CD4-positive, alpha-beta T cell (primary cell): Measurements from ENCODE around the gene PRMT9. TPM values are rescaled to one million over a fixed set of nuclear protein-coding genes. Genes with fewer than 3 reads are reported as not detected.

ENCODE experiments used
- ATAC-seq: fragments of 200-7000 bp; cut with Tn5 transposase; one replicate; pipeline ENCODE4 v1.10.0; 2022; ENCODE audit warnings: mild to moderate bottlenecking; ENCODE audit not compliant: poor library complexity
- CTCF ChIA-PET: fragments of 350-600 bp; sonication (Branson Sonifier 250); formaldehyde crosslinking; loops from one replicate; lab custom pipeline; 2021; ENCODE audit warnings: antibody characterized with exemption, inconsistent platforms; lab: Charles Lee
- POLR2A ChIA-PET: fragments of 350-600 bp; sonication (Branson Sonifier 250); formaldehyde crosslinking; loops from one replicate; lab custom pipeline; 2021; ENCODE audit warnings: antibody characterized with exemption, inconsistent platforms; lab: Charles Lee
- DNase-seq, 14 experiments: peaks; one replicate each; pipeline ENCODE4 v3.0.0-alpha.2; 2013 to 2020; ENCODE audit warnings: mixed read lengths in 2 of 14
- H3K27ac ChIP-seq, 2 donors: one replicate each; pipeline versions ENCODE4 v1.5.1 to v1.7.0; 2013; ENCODE audit warnings: low read length in 2 of 2, low read depth in 1 of 2, mild to moderate bottlenecking in 1 of 2
- H3K27me3 ChIP-seq, 2 experiments: 1 replicate in 1 of 2; 2 replicates in 1 of 2; pipeline versions ENCODE4 v1.6.1 to v1.7.0; 2013; ENCODE audit warnings: low read length in 2 of 2, control low read depth in 1 of 2, mild to moderate bottlenecking in 1 of 2, moderate library complexity in 1 of 2; ENCODE audit not compliant: insufficient read depth in 2 of 2, control insufficient read depth in 1 of 2
- H3K36me3 ChIP-seq: one replicate; pipeline ENCODE4 v1.6.1; 2013; ENCODE audit warnings: low read length, control low read depth; ENCODE audit not compliant: insufficient read depth
- H3K4me1 ChIP-seq: one replicate; pipeline ENCODE4 v1.6.1; 2013; ENCODE audit warnings: low read length, control low read depth; ENCODE audit not compliant: insufficient read depth
- H3K4me3 ChIP-seq: one replicate; pipeline ENCODE4 v1.5.1; 2013; ENCODE audit warnings: mild to moderate bottlenecking, low read length, moderate library complexity
- H3K9me3 ChIP-seq, 2 experiments: 1 replicate in 1 of 2; 2 replicates in 1 of 2; pipeline versions ENCODE4 v1.6.1 to v1.7.0; 2013; ENCODE audit warnings: low read length in 2 of 2, mild to moderate bottlenecking in 2 of 2, control low read depth in 1 of 2, moderate library complexity in 1 of 2; ENCODE audit not compliant: control insufficient read depth in 1 of 2, insufficient read depth in 1 of 2
- H3K27ac Mint-ChIP-seq: one replicate; pipeline ENCODE4 v1.8.0; 2020; ENCODE audit warnings: mixed read lengths
- H3K27me3 Mint-ChIP-seq: one replicate; pipeline ENCODE4 v1.8.0; 2021; ENCODE audit warnings: mixed read lengths
- H3K36me3 Mint-ChIP-seq: one replicate; pipeline ENCODE4 v1.8.0; 2021; ENCODE audit warnings: low read depth, mixed read lengths
- H3K4me1 Mint-ChIP-seq: one replicate; pipeline ENCODE4 v1.8.0; 2021; ENCODE audit warnings: low read depth, mixed read lengths
- H3K4me3 Mint-ChIP-seq: one replicate; pipeline ENCODE4 v1.8.0; 2020; ENCODE audit warnings: mild to moderate bottlenecking, mixed read lengths
- H3K9me3 Mint-ChIP-seq: one replicate; pipeline ENCODE4 v1.8.0; 2020; ENCODE audit warnings: mixed read lengths
- intact Hi-C, 2 experiments: fragments of 100-400 bp; cut with DNase I in 1 of 2; cut with micrococcal nuclease in 1 of 2; formaldehyde crosslinking; loops; one replicate each; pipeline versions ENCODE4 v1.15.1 to v1.9.0; 2023 to 2025; cut with DNase I, micrococcal nuclease
- total RNA-seq, 174 experiments: library from RNA in 2 of 174; stranded (reverse) in 2 of 174; gene quantifications; one replicate each; pipeline ENCODE4 v1.2.3 and lab custom pipeline; 2021 to 2026
- TF ChIP-seq, protein P1 (sequence below): fragments of 200-600 bp; IDR thresholded peaks from one replicate; pipeline ENCODE4 v1.8.0; 2022; ENCODE audit warnings: antibody characterized with exemption, mild to moderate bottlenecking

Gene PRMT9
- total RNA-seq, 2 experiments from 2014 or later = 21.0 to 21.1 TPM

DNA sequence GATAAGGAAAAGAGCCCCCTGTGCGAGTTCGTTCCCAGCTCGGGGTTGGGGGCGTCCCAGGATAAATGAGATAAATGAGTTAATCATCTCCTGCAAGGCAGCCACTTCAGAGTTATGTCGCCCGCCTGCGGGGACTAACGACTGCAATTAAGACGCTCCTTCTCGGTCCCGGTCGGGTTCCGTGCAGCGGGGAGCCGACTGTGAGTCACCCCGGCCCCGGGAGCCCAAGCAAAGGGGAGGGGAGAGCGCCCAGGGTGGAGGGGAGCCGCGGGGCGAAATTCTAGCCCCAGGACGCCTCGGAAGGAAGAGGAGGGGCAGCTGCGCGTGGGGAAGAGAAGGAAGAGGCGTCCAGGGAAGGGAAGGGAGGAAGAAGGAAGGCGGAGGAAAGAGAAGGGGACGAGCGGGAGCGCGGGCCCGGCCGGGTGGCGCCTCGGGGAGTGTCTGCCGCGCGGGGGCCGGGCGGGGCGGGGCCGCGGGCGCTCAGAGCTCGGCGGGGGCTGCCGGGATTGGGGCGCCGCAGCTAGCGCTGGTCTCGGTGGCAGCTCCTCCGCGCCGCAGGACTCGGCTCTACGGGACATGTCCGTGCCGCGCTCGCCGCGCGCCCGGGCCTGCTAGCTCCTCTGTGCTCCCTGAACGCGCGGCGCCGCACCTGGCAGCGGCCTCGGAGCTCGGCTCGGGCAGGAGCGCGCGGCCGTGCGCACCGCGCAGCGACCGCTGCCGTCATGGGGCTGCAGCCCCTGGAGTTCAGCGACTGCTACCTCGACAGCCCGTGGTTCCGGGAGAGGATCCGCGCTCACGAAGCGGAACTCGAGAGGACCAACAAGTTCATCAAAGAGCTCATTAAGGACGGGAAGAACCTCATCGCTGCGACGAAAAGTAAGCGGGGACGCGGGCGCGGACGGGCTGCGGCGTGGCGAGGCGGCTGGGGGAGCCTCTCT, 47.9 kb upstream of the PRMT9 start, which contains the start of gene ARHGAP10:
Gene ARHGAP10 (plus strand): TSS at position 509 of the 938 bp plus-strand sequence. CDS start 214 bp downstream, at position 723.
- Histone ChIP-seq H3K4me3 (peak within 1 kb of the TSS; percentile 83), H3K36me3 (no peaks in the 10 kb centered on the region), H3K9me3 (no peaks in the 10 kb centered on the region), H3K4me1 (peaks cover 28% of the 10 kb centered on the region), H3K27ac (peak within 1 kb of the TSS in 1 of 2 donors; percentile 65), H3K27me3 (no peaks in the 10 kb centered on the region)
- CTCF ChIA-PET = interaction anchor here (1.0 to 2.9 kb wide), 3 partner anchors 10 to 135 kb away, joined by 3 to 16 read pairs (median 4); partner anchors contain the start of gene PRMT9
- Mint-ChIP-seq H3K27me3 (no peaks in the 10 kb centered on the region), H3K9me3 (no peaks in the 10 kb centered on the region), H3K27ac (peak within 1 kb of the TSS; percentile 88), H3K4me1 (peaks cover 37% of the 10 kb centered on the region), H3K4me3 (peak within 1 kb of the TSS; percentile 98), H3K36me3 (peaks cover 10% of the 10 kb centered on the region)
- POLR2A ChIA-PET = interaction anchor here (0.9 to 3.4 kb wide), 14 partner anchors 9 to 711 kb away, joined by 3 to 55 read pairs (median 6); partner anchors contain the start of genes NR3C2, PRMT9 and TMEM184C
- TF ChIP-seq, protein P1, sequence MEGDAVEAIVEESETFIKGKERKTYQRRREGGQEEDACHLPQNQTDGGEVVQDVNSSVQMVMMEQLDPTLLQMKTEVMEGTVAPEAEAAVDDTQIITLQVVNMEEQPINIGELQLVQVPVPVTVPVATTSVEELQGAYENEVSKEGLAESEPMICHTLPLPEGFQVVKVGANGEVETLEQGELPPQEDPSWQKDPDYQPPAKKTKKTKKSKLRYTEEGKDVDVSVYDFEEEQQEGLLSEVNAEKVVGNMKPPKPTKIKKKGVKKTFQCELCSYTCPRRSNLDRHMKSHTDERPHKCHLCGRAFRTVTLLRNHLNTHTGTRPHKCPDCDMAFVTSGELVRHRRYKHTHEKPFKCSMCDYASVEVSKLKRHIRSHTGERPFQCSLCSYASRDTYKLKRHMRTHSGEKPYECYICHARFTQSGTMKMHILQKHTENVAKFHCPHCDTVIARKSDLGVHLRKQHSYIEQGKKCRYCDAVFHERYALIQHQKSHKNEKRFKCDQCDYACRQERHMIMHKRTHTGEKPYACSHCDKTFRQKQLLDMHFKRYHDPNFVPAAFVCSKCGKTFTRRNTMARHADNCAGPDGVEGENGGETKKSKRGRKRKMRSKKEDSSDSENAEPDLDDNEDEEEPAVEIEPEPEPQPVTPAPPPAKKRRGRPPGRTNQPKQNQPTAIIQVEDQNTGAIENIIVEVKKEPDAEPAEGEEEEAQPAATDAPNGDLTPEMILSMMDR = no peak
- intact Hi-C loops = loop anchor here (2.0 to 5.0 kb wide), 5 partner anchors 47 to 715 kb away; partner anchors contain the start of genes PRMT9 (in 1 of the 2) and TMEM184C (in 1 of the 2)
- ATAC-seq = peak; percentile 63
- DNase-seq = peak; percentile 36 to 84 (median 62)

DNA sequence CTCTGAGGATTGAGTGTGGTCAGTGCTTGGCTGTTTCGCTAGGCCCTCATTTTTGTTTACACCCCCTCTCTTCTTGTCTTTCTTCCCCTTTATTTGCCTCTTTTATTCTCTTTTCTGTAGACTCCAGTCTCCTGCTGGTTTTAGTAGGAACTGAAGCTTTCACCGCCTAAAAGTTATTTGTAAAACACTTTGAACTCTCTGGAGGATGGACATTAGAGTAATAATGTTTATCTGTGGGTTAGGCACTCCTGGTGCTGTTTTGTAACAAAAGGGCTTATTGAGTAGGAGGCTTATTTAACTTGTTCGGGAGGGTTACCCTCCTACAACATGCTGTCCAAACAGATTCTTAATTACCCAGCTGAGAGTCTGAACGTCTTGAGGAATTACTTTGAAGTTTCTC, 46.4 kb upstream of the PRMT9 start:
- Histone ChIP-seq H3K27me3 (no peaks in the 10 kb centered on the region), H3K9me3 (no peaks in the 10 kb centered on the region), H3K36me3 (no peaks in the 10 kb centered on the region), H3K27ac (no peak overlapping the region), H3K4me1 (peaks cover 28% of the 10 kb centered on the region), H3K4me3 (no peak overlapping the region)
- ChIA-PET CTCF (interaction anchor here (2.9 kb wide), 1 partner anchor 136 kb away, joined by 16 read pairs; no protein-coding TSS in a partner anchor), POLR2A (interaction anchor here (0.8 to 3.4 kb wide), 2 partner anchors 46 to 663 kb away, joined by 3 to 55 read pairs; partner anchors contain the start of gene PRMT9)
- intact Hi-C loops = loop anchor here (2.0 to 5.0 kb wide), 5 partner anchors 46 to 717 kb away; partner anchors contain the start of genes PRMT9 (in 1 of the 2) and TMEM184C (in 1 of the 2)
- H3K27me3 Mint-ChIP-seq = no peaks in the 10 kb centered on the region
- H3K36me3 Mint-ChIP-seq = peaks cover 10% of the 10 kb centered on the region
- H3K27ac Mint-ChIP-seq = no peak overlapping the region
- peak overlapping the region; percentile 58 for H3K4me3 Mint-ChIP-seq
- no peak for ATAC-seq
- peaks cover 33% of the 10 kb centered on the region for H3K4me1 Mint-ChIP-seq
- TF ChIP-seq, protein P1 = no peak
- H3K9me3 Mint-ChIP-seq = no peaks in the 10 kb centered on the region
- no peak for DNase-seq

DNA sequence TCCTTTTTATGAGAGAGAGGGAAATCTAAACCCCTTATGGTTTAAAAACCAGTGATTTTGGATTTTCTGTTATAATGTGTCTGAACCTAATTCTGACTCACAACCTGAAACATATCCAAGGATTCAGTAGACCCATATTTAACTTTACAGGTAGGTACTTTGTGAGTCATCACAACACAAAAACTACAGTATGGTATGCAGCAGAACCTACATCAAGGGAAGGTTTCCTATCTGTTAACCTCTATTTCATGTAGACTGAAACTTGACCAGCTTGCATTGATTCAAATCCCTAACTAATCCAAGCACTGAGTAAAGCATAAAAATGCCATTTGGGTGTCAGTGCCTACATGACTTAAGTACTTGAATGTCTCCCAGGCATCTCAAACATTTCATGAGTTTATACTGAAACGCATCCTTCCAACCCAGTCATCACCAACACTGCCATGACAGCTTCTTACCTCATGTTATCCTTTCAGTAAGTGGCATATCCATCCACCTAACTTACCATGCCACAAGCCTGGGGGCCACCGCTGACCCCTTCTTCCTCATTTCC, 43.6 kb upstream of the PRMT9 start:
- TF ChIP-seq, protein P1 = no peak
- Histone ChIP-seq H3K4me3 (no peak overlapping the region), H3K36me3 (no peaks in the 10 kb centered on the region), H3K27me3 (no peaks in the 10 kb centered on the region), H3K4me1 (peaks cover 11% of the 10 kb centered on the region), H3K9me3 (no peaks in the 10 kb centered on the region), H3K27ac (no peak overlapping the region)
- Mint-ChIP-seq H3K27ac (no peak overlapping the region), H3K4me3 (no peak overlapping the region), H3K9me3 (no peaks in the 10 kb centered on the region), H3K4me1 (peaks cover 8% of the 10 kb centered on the region), H3K36me3 (peaks cover 6% of the 10 kb centered on the region), H3K27me3 (peaks cover 3% of the 10 kb centered on the region)
- ChIA-PET POLR2A (interaction anchor here (1.0 kb wide), 1 partner anchor 17 kb away, joined by 3 read pairs; no protein-coding TSS in a partner anchor), CTCF (interaction anchor here (1.0 to 3.7 kb wide), 2 partner anchors 15 to 139 kb away, joined by 3 to 19 read pairs; no protein-coding TSS in a partner anchor)
- intact Hi-C loops = loop anchor here in 1 of 2 experiments (2.0 kb wide), 1 partner anchor 19 kb away; no protein-coding TSS in a partner anchor
- DNase-seq = no peak
- ATAC-seq = no peak
